Type B pancreatic cell (in vitro differentiated cells): ENCODE data around the gene HOXA4. TPM values are rescaled to one million over a fixed set of nuclear protein-coding genes. Genes with fewer than 3 reads are reported as not detected.

Experiments
- DNase-seq: peaks from one replicate; pipeline ENCODE4 v3.0.0; 2021; ENCODE audit warnings: mixed read lengths; ENCODE audit not compliant: unreplicated experiment; ENCODE audit errors: extremely low spot score
- H3K27ac Mint-ChIP-seq: 2 replicates; pipeline ENCODE4 v1.8.0; 2021; ENCODE audit warnings: mild to moderate bottlenecking, mixed read lengths
- H3K27me3 Mint-ChIP-seq: 2 replicates; pipeline ENCODE4 v1.8.0; 2021; ENCODE audit warnings: mixed read lengths
- H3K36me3 Mint-ChIP-seq: 2 replicates; pipeline ENCODE4 v1.8.0; 2021; ENCODE audit warnings: mixed read lengths
- H3K4me1 Mint-ChIP-seq: one replicate; pipeline ENCODE4 v1.8.0; 2021; ENCODE audit warnings: mixed read lengths; ENCODE audit not compliant: unreplicated experiment
- H3K4me3 Mint-ChIP-seq: 2 replicates; pipeline ENCODE4 v1.8.0; 2021; ENCODE audit warnings: mild to moderate bottlenecking, mixed read lengths
- H3K9me3 Mint-ChIP-seq: 2 replicates; pipeline ENCODE4 v1.8.0; 2021; ENCODE audit warnings: mixed read lengths
- CTCF ChIP-seq: fragments of 200-600 bp; sonication (generic); conservative IDR thresholded peaks from 2 replicates; pipeline ENCODE4 v1.5.0; 2021; ENCODE audit warnings: antibody characterized with exemption, mild to moderate bottlenecking
- total RNA-seq: library from RNA; stranded (reverse); gene quantifications from 2 replicates; pipeline ENCODE4 v1.2.1, GENCODE V29; 2021; ENCODE audit warnings: low replicate concordance

HOXA4 gene
- total RNA-seq, 1 donor from 2014 or later: 28.5 TPM

- Mint-ChIP-seq H3K27ac (peak overlapping the region; percentile 71), H3K27me3 (peaks cover 36% of the 10 kb centered on the region), H3K36me3 (peaks cover 2% of the 10 kb centered on the region), H3K9me3 (no peaks in the 10 kb centered on the region), H3K4me3 (peak overlapping the region; percentile 78), H3K4me1 (peaks cover 52% of the 10 kb centered on the region)
- no peak for TF ChIP-seq CTCF
- no peak for DNase-seq
Observed at GRCh38 chr7:27091941-27092818, 38.4 kb downstream of the HOXA4 start.

- TF ChIP-seq CTCF: no peak
- Mint-ChIP-seq H3K27me3 (peaks cover 34% of the 10 kb centered on the region), H3K4me3 (peak overlapping the region; percentile 57), H3K9me3 (no peaks in the 10 kb centered on the region), H3K4me1 (peaks cover 50% of the 10 kb centered on the region), H3K27ac (peak overlapping the region; percentile 49), H3K36me3 (no peaks in the 10 kb centered on the region)
- no peak for DNase-seq
Observed at GRCh38 chr7:27091105-27091504, 39.5 kb downstream of the HOXA4 start.

GRCh38 chr7:27088002-27088922 is 42.3 kb downstream of the HOXA4 start:
- no peak for DNase-seq
- Mint-ChIP-seq H3K27me3 (peaks cover 10% of the 10 kb centered on the region), H3K9me3 (no peaks in the 10 kb centered on the region)

GRCh38 chr7:27083646-27084045 is 46.9 kb downstream of the HOXA4 start:
- no peaks in the 10 kb centered on the region for H3K9me3 Mint-ChIP-seq
- peaks cover 12% of the 10 kb centered on the region for H3K4me1 Mint-ChIP-seq
- no peak for DNase-seq
- no peaks in the 10 kb centered on the region for H3K36me3 Mint-ChIP-seq
- H3K4me3 Mint-ChIP-seq: no peak overlapping the region
- no peaks in the 10 kb centered on the region for H3K27me3 Mint-ChIP-seq
- TF ChIP-seq CTCF: no peak
- H3K27ac Mint-ChIP-seq: no peak overlapping the region

More at GRCh38 chr7:27088002-27088922, 42.3 kb downstream of the HOXA4 start:
- Mint-ChIP-seq H3K36me3 (no peaks in the 10 kb centered on the region), H3K27ac (no peak overlapping the region), H3K4me3 (no peak overlapping the region), H3K4me1 (peaks cover 36% of the 10 kb centered on the region)
- TF ChIP-seq CTCF: no peak

DNA sequence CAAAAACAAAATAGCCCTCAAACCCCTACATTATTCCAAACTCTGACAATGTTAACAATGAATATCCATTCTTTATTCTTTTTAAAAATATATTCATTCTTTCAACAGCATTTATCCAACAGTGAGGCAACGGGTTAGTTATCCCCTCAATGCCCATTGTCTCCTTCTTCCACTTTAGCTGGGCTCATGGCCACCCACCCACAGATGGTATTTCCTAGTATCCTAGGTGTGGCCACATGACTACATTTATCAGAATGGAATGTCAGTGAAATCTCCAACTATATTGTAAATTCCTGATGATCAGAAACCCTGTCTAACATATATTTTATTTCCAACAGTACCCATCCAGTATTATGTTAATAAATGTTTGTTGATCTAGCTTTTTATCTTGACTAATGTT is 48.4 kb downstream of the HOXA4 start:
- Mint-ChIP-seq H3K4me1 (peaks cover 12% of the 10 kb centered on the region), H3K36me3 (no peaks in the 10 kb centered on the region), H3K27ac (peak overlapping the region; percentile 91), H3K27me3 (no peaks in the 10 kb centered on the region), H3K4me3 (no peak overlapping the region), H3K9me3 (no peaks in the 10 kb centered on the region)
- no peak for DNase-seq
- TF ChIP-seq CTCF: no peak
